ENCODE measurements around the gene SGK1.

The SGK1 gene

GRCh38 chr6:134347885-134348805 lies 30.2 kb upstream of the SGK1 start:
- Histone ChIP-seq H3K4me1 (ENCODE audit: control insufficient read depth in 1 of 2, insufficient read depth in 2 of 2, low read length in 2 of 2) (no peaks in the 10 kb centered on the region), H3K36me3 (ENCODE audit: control insufficient read depth in 1 of 2, insufficient read depth in 2 of 2, low read length in 2 of 2) (no peaks in the 10 kb centered on the region), H3K9me3 (ENCODE audit: control insufficient read depth in 1 of 2, low read length in 2 of 2) (no peaks in the 10 kb centered on the region), H3K27ac (ENCODE audit: low read depth, low read length) (no peak overlapping the region), H3K27me3 (ENCODE audit: control insufficient read depth in 1 of 2, insufficient read depth in 2 of 2, low read length in 2 of 2) (no peaks in the 10 kb centered on the region), H3K4me3 (ENCODE audit: low read depth in 1 of 2, low read length in 2 of 2) (no peak overlapping the region), H3K9ac (ENCODE audit: low read depth in 1 of 2, low read length in 2 of 2) (no peak overlapping the region)

GRCh38 chr6:134346932-134347545 lies 29.1 kb upstream of the SGK1 start:
- H3K27ac ChIP-seq (ENCODE audit: low read depth, low read length), result no peak overlapping the region
- H3K36me3 ChIP-seq (ENCODE audit: control insufficient read depth in 1 of 2, insufficient read depth in 2 of 2, low read length in 2 of 2), result no peaks in the 10 kb centered on the region
- no peaks in the 10 kb centered on the region for H3K9me3 ChIP-seq (ENCODE audit: control insufficient read depth in 1 of 2, low read length in 2 of 2)
- H3K27me3 ChIP-seq (ENCODE audit: control insufficient read depth in 1 of 2, insufficient read depth in 2 of 2, low read length in 2 of 2), result no peaks in the 10 kb centered on the region
- no peak overlapping the region for H3K4me3 ChIP-seq (ENCODE audit: low read depth in 1 of 2, low read length in 2 of 2)
- H3K4me1 ChIP-seq (ENCODE audit: control insufficient read depth in 1 of 2, insufficient read depth in 2 of 2, low read length in 2 of 2), result no peaks in the 10 kb centered on the region
- no peak overlapping the region for H3K9ac ChIP-seq (ENCODE audit: low read depth in 1 of 2, low read length in 2 of 2)

GRCh38 chr6:134345789-134346188 lies 27.9 kb upstream of the SGK1 start:
- H3K4me3 ChIP-seq (ENCODE audit: low read depth in 1 of 2, low read length in 2 of 2), result no peak overlapping the region
- H3K36me3 ChIP-seq (ENCODE audit: control insufficient read depth in 1 of 2, insufficient read depth in 2 of 2, low read length in 2 of 2), result no peaks in the 10 kb centered on the region
- H3K4me1 ChIP-seq (ENCODE audit: control insufficient read depth in 1 of 2, insufficient read depth in 2 of 2, low read length in 2 of 2), result no peaks in the 10 kb centered on the region
- no peaks in the 10 kb centered on the region for H3K27me3 ChIP-seq (ENCODE audit: control insufficient read depth in 1 of 2, insufficient read depth in 2 of 2, low read length in 2 of 2)
- H3K9ac ChIP-seq (ENCODE audit: low read depth in 1 of 2, low read length in 2 of 2), result no peak overlapping the region
- H3K27ac ChIP-seq (ENCODE audit: low read depth, low read length), result no peak overlapping the region
- H3K9me3 ChIP-seq (ENCODE audit: control insufficient read depth in 1 of 2, low read length in 2 of 2), result no peaks in the 10 kb centered on the region

- no peaks in the 10 kb centered on the region for H3K9me3 ChIP-seq (ENCODE audit: control insufficient read depth in 1 of 2, low read length in 2 of 2)
- no peak overlapping the region for H3K9ac ChIP-seq (ENCODE audit: low read depth in 1 of 2, low read length in 2 of 2)
- H3K27ac ChIP-seq (ENCODE audit: low read depth, low read length), result no peak overlapping the region
- H3K27me3 ChIP-seq (ENCODE audit: control insufficient read depth in 1 of 2, insufficient read depth in 2 of 2, low read length in 2 of 2), result no peaks in the 10 kb centered on the region
- no peak overlapping the region for H3K4me3 ChIP-seq (ENCODE audit: low read depth in 1 of 2, low read length in 2 of 2)
- no peaks in the 10 kb centered on the region for H3K36me3 ChIP-seq (ENCODE audit: control insufficient read depth in 1 of 2, insufficient read depth in 2 of 2, low read length in 2 of 2)
- H3K4me1 ChIP-seq (ENCODE audit: control insufficient read depth in 1 of 2, insufficient read depth in 2 of 2, low read length in 2 of 2), result no peaks in the 10 kb centered on the region
These were observed 25.2 kb upstream of the SGK1 start for GRCh38 chr6:134343066-134343465.

GRCh38 chr6:134341999-134342567 lies 24.2 kb upstream of the SGK1 start:
- Histone ChIP-seq H3K9ac (ENCODE audit: low read depth in 1 of 2, low read length in 2 of 2) (no peak overlapping the region), H3K4me3 (ENCODE audit: low read depth in 1 of 2, low read length in 2 of 2) (no peak overlapping the region), H3K27ac (ENCODE audit: low read depth, low read length) (no peak overlapping the region), H3K9me3 (ENCODE audit: control insufficient read depth in 1 of 2, low read length in 2 of 2) (no peaks in the 10 kb centered on the region), H3K27me3 (ENCODE audit: control insufficient read depth in 1 of 2, insufficient read depth in 2 of 2, low read length in 2 of 2) (no peaks in the 10 kb centered on the region), H3K36me3 (ENCODE audit: control insufficient read depth in 1 of 2, insufficient read depth in 2 of 2, low read length in 2 of 2) (no peaks in the 10 kb centered on the region), H3K4me1 (ENCODE audit: control insufficient read depth in 1 of 2, insufficient read depth in 2 of 2, low read length in 2 of 2) (no peaks in the 10 kb centered on the region)

GRCh38 chr6:134340179-134340975 lies 22.5 kb upstream of the SGK1 start:
- H3K36me3 ChIP-seq (ENCODE audit: control insufficient read depth in 1 of 2, insufficient read depth in 2 of 2, low read length in 2 of 2), result no peaks in the 10 kb centered on the region
- no peak overlapping the region for H3K9ac ChIP-seq (ENCODE audit: low read depth in 1 of 2, low read length in 2 of 2)
- no peak overlapping the region for H3K4me3 ChIP-seq (ENCODE audit: low read depth in 1 of 2, low read length in 2 of 2)
- no peaks in the 10 kb centered on the region for H3K27me3 ChIP-seq (ENCODE audit: control insufficient read depth in 1 of 2, insufficient read depth in 2 of 2, low read length in 2 of 2)
- H3K9me3 ChIP-seq (ENCODE audit: control insufficient read depth in 1 of 2, low read length in 2 of 2), result no peaks in the 10 kb centered on the region
- no peak overlapping the region for H3K27ac ChIP-seq (ENCODE audit: low read depth, low read length)
- H3K4me1 ChIP-seq (ENCODE audit: control insufficient read depth in 1 of 2, insufficient read depth in 2 of 2, low read length in 2 of 2), result no peaks in the 10 kb centered on the region

- Histone ChIP-seq H3K9ac (ENCODE audit: low read depth in 1 of 2, low read length in 2 of 2) (no peak overlapping the region), H3K9me3 (ENCODE audit: control insufficient read depth in 1 of 2, low read length in 2 of 2) (no peaks in the 10 kb centered on the region), H3K4me3 (ENCODE audit: low read depth in 1 of 2, low read length in 2 of 2) (no peak overlapping the region), H3K4me1 (ENCODE audit: control insufficient read depth in 1 of 2, insufficient read depth in 2 of 2, low read length in 2 of 2) (no peaks in the 10 kb centered on the region), H3K36me3 (ENCODE audit: control insufficient read depth in 1 of 2, insufficient read depth in 2 of 2, low read length in 2 of 2) (no peaks in the 10 kb centered on the region), H3K27me3 (ENCODE audit: control insufficient read depth in 1 of 2, insufficient read depth in 2 of 2, low read length in 2 of 2) (no peaks in the 10 kb centered on the region), H3K27ac (ENCODE audit: low read depth, low read length) (no peak overlapping the region)
These were observed 21.3 kb upstream of the SGK1 start for GRCh38 chr6:134339216-134339615.

- H3K4me1 ChIP-seq (ENCODE audit: control insufficient read depth in 1 of 2, insufficient read depth in 2 of 2, low read length in 2 of 2), result no peaks in the 10 kb centered on the region
These were observed 13.3 kb upstream of the SGK1 start for GRCh38 chr6:134331256-134331655.

GRCh38 chr6:134330555-134330954 lies 12.6 kb upstream of the SGK1 start:
- H3K27ac ChIP-seq (ENCODE audit: low read depth, low read length), result no peak overlapping the region
- H3K27me3 ChIP-seq (ENCODE audit: control insufficient read depth in 1 of 2, insufficient read depth in 2 of 2, low read length in 2 of 2), result no peaks in the 10 kb centered on the region
- no peak overlapping the region for H3K4me3 ChIP-seq (ENCODE audit: low read depth in 1 of 2, low read length in 2 of 2)
- peaks cover 3 to 4% of the 10 kb centered on the region in 2 donors for H3K9me3 ChIP-seq (ENCODE audit: control insufficient read depth in 1 of 2, low read length in 2 of 2)
- H3K4me1 ChIP-seq (ENCODE audit: control insufficient read depth in 1 of 2, insufficient read depth in 2 of 2, low read length in 2 of 2), result no peaks in the 10 kb centered on the region
- H3K9ac ChIP-seq (ENCODE audit: low read depth in 1 of 2, low read length in 2 of 2), result no peak overlapping the region
- H3K36me3 ChIP-seq (ENCODE audit: control insufficient read depth in 1 of 2, insufficient read depth in 2 of 2, low read length in 2 of 2), result no peaks in the 10 kb centered on the region

More at GRCh38 chr6:134331256-134331655, 13.3 kb upstream of the SGK1 start:
- no peak overlapping the region for H3K4me3 ChIP-seq (ENCODE audit: low read depth in 1 of 2, low read length in 2 of 2)
- no peak overlapping the region for H3K27ac ChIP-seq (ENCODE audit: low read depth, low read length)
- H3K36me3 ChIP-seq (ENCODE audit: control insufficient read depth in 1 of 2, insufficient read depth in 2 of 2, low read length in 2 of 2), result no peaks in the 10 kb centered on the region
- H3K27me3 ChIP-seq (ENCODE audit: control insufficient read depth in 1 of 2, insufficient read depth in 2 of 2, low read length in 2 of 2), result no peaks in the 10 kb centered on the region
- H3K9ac ChIP-seq (ENCODE audit: low read depth in 1 of 2, low read length in 2 of 2), result no peak overlapping the region
- H3K9me3 ChIP-seq (ENCODE audit: control insufficient read depth in 1 of 2, low read length in 2 of 2), result no peaks in the 10 kb centered on the region
